Muscle layer of colon (tissue), 2 donors: Measurements from ENCODE around the gene ZPBP2.

Experiments used
- H3K27ac ChIP-seq: one replicate; pipeline ENCODE4 v1.7.0; 2013; ENCODE audit warnings: low read depth, mild to moderate bottlenecking, low read length, moderate library complexity
- H3K27me3 ChIP-seq, 2 donors: one replicate each; pipeline ENCODE4 v1.7.0; 2013; ENCODE audit warnings: low read length in 2 of 2, mild to moderate bottlenecking in 2 of 2; ENCODE audit not compliant: insufficient read depth in 2 of 2, control insufficient read depth in 1 of 2
- H3K36me3 ChIP-seq: one replicate; pipeline ENCODE4 v1.7.0; 2013; ENCODE audit warnings: mild to moderate bottlenecking, low read length; ENCODE audit not compliant: insufficient read depth
- H3K4me1 ChIP-seq: one replicate; pipeline ENCODE4 v1.7.0; 2013; ENCODE audit warnings: mild to moderate bottlenecking, low read length; ENCODE audit not compliant: insufficient read depth
- H3K4me3 ChIP-seq, 2 donors: one replicate each; pipeline ENCODE4 v1.7.0; 2013; ENCODE audit warnings: low read length in 2 of 2, low read depth in 1 of 2, mild to moderate bottlenecking in 1 of 2, moderate library complexity in 1 of 2
- H3K9ac ChIP-seq: one replicate; pipeline ENCODE4 v1.7.0; 2013; ENCODE audit warnings: low read length
- H3K9me3 ChIP-seq: one replicate; pipeline ENCODE4 v1.7.0; 2013; ENCODE audit warnings: mild to moderate bottlenecking, low read length
- donor health status: abdominal sarcoma.
- donor health status: Adenocarcinoma of cecum.

Gene ZPBP2

GRCh38 chr17:39919087-39919683 lies 51.2 kb downstream of the ZPBP2 start:
- Histone ChIP-seq H3K36me3 (peaks cover 30% of the 10 kb centered on the region), H3K4me1 (peaks cover under 1% of the 10 kb centered on the region), H3K9me3 (no peaks in the 10 kb centered on the region), H3K27me3 (no peaks in the 10 kb centered on the region), H3K9ac (no peak overlapping the region), H3K27ac (no peak overlapping the region), H3K4me3 (no peak overlapping the region)

- Histone ChIP-seq H3K4me3 (no peak overlapping the region), H3K36me3 (peaks cover 30% of the 10 kb centered on the region), H3K9me3 (no peaks in the 10 kb centered on the region), H3K4me1 (peaks cover 9% of the 10 kb centered on the region), H3K27ac (no peak overlapping the region), H3K27me3 (no peaks in the 10 kb centered on the region), H3K9ac (no peak overlapping the region)
Observed at GRCh38 chr17:39920218-39921210, 52.5 kb downstream of the ZPBP2 start.

- peaks cover 17% of the 10 kb centered on the region for H3K4me1 ChIP-seq
- peaks cover 30% of the 10 kb centered on the region for H3K36me3 ChIP-seq
- no peaks in the 10 kb centered on the region for H3K9me3 ChIP-seq
- H3K9ac ChIP-seq, result no peak overlapping the region
- H3K4me3 ChIP-seq, result no peak overlapping the region
- no peak overlapping the region for H3K27ac ChIP-seq
- H3K27me3 ChIP-seq, result no peaks in the 10 kb centered on the region
Observed at GRCh38 chr17:39921323-39921722, 53.3 kb downstream of the ZPBP2 start.

- Histone ChIP-seq H3K36me3 (peaks cover 30% of the 10 kb centered on the region), H3K4me1 (peaks cover 22% of the 10 kb centered on the region), H3K27ac (no peak overlapping the region), H3K9ac (no peak overlapping the region), H3K4me3 (no peak overlapping the region), H3K27me3 (no peaks in the 10 kb centered on the region), H3K9me3 (no peaks in the 10 kb centered on the region)
Observed at GRCh38 chr17:39922006-39922405, 54.0 kb downstream of the ZPBP2 start.

- H3K9me3 ChIP-seq, result no peaks in the 10 kb centered on the region
- no peak overlapping the region for H3K4me3 ChIP-seq
- H3K27me3 ChIP-seq, result no peaks in the 10 kb centered on the region
- H3K36me3 ChIP-seq, result peaks cover 30% of the 10 kb centered on the region
- H3K4me1 ChIP-seq, result peaks cover 24% of the 10 kb centered on the region
- H3K27ac ChIP-seq, result no peak overlapping the region
- no peak overlapping the region for H3K9ac ChIP-seq
Observed at GRCh38 chr17:39923230-39923629, 55.2 kb downstream of the ZPBP2 start.

- Histone ChIP-seq H3K9ac (no peak overlapping the region), H3K9me3 (no peaks in the 10 kb centered on the region), H3K4me1 (peaks cover 32% of the 10 kb centered on the region), H3K4me3 (no peak overlapping the region), H3K27ac (no peak overlapping the region), H3K36me3 (peaks cover 28% of the 10 kb centered on the region), H3K27me3 (no peaks in the 10 kb centered on the region)
Observed at GRCh38 chr17:39923836-39924690, 56.1 kb downstream of the ZPBP2 start.

- Histone ChIP-seq H3K27me3 (no peaks in the 10 kb centered on the region), H3K9me3 (no peaks in the 10 kb centered on the region), H3K4me3 (no peak overlapping the region), H3K4me1 (peaks cover 32% of the 10 kb centered on the region), H3K36me3 (peaks cover 32% of the 10 kb centered on the region), H3K27ac (no peak overlapping the region), H3K9ac (no peak overlapping the region)
Observed at GRCh38 chr17:39924691-39925055, 56.7 kb downstream of the ZPBP2 start.

GRCh38 chr17:39925282-39926134 lies 57.5 kb downstream of the ZPBP2 start:
- Histone ChIP-seq H3K4me1 (peaks cover 32% of the 10 kb centered on the region), H3K4me3 (peak overlapping the region in 1 of 2 donors; percentile 90), H3K9ac (no peak overlapping the region), H3K27ac (no peak overlapping the region), H3K9me3 (no peaks in the 10 kb centered on the region), H3K27me3 (no peaks in the 10 kb centered on the region), H3K36me3 (peaks cover 34% of the 10 kb centered on the region)

GRCh38 chr17:39926135-39926587 lies 58.2 kb downstream of the ZPBP2 start:
- Histone ChIP-seq H3K9me3 (no peaks in the 10 kb centered on the region), H3K27ac (peak overlapping the region; percentile 21), H3K4me1 (peaks cover 32% of the 10 kb centered on the region), H3K9ac (peak overlapping the region; percentile 51), H3K36me3 (peaks cover 34% of the 10 kb centered on the region), H3K27me3 (no peaks in the 10 kb centered on the region), H3K4me3 (peak overlapping the region; percentile 81 to 90)

GRCh38 chr17:39926588-39927100 lies 58.6 kb downstream of the ZPBP2 start:
- Histone ChIP-seq H3K27ac (peak overlapping the region; percentile 97), H3K9ac (peak overlapping the region; percentile 51), H3K9me3 (no peaks in the 10 kb centered on the region), H3K4me3 (peak overlapping the region; percentile 81 to 90), H3K27me3 (no peaks in the 10 kb centered on the region), H3K4me1 (peaks cover 32% of the 10 kb centered on the region), H3K36me3 (peaks cover 30% of the 10 kb centered on the region)
